ENCODE data around the gene SPP2. TPM values are rescaled to one million over a fixed set of nuclear protein-coding genes. Genes with fewer than 3 reads are reported as not detected.

SPP2 gene
- total and polyA plus RNA-seq, 2 of the 8 experiments (the other 6 are each of a cell fraction or from before 2014, with no cell fraction given) = not detected

- TF ChIP-seq HDAC2 (IDR thresholded peaks at IDR 0.05; ENCODE audit: borderline replicate concordance in 1 of 2, low read depth in 2 of 2, low read length in 2 of 2) (no peak), NRF1 (IDR thresholded peaks at IDR 0.05; ENCODE audit: low read depth, low read length) (no peak), EZH2 (IDR thresholded peaks at IDR 0.05; ENCODE audit: low read depth, low read length, severe bottlenecking) (no peak), SRF (IDR thresholded peaks at IDR 0.05; ENCODE audit: low read depth, low read length) (no peak), PHF8 (conservative IDR thresholded peaks at IDR 0.05; ENCODE audit: low read depth, low read length) (no peak), KDM1A (IDR thresholded peaks at IDR 0.05; ENCODE audit: borderline replicate concordance, low read length) (no peak)
- TF ChIP-seq, protein P1, sequence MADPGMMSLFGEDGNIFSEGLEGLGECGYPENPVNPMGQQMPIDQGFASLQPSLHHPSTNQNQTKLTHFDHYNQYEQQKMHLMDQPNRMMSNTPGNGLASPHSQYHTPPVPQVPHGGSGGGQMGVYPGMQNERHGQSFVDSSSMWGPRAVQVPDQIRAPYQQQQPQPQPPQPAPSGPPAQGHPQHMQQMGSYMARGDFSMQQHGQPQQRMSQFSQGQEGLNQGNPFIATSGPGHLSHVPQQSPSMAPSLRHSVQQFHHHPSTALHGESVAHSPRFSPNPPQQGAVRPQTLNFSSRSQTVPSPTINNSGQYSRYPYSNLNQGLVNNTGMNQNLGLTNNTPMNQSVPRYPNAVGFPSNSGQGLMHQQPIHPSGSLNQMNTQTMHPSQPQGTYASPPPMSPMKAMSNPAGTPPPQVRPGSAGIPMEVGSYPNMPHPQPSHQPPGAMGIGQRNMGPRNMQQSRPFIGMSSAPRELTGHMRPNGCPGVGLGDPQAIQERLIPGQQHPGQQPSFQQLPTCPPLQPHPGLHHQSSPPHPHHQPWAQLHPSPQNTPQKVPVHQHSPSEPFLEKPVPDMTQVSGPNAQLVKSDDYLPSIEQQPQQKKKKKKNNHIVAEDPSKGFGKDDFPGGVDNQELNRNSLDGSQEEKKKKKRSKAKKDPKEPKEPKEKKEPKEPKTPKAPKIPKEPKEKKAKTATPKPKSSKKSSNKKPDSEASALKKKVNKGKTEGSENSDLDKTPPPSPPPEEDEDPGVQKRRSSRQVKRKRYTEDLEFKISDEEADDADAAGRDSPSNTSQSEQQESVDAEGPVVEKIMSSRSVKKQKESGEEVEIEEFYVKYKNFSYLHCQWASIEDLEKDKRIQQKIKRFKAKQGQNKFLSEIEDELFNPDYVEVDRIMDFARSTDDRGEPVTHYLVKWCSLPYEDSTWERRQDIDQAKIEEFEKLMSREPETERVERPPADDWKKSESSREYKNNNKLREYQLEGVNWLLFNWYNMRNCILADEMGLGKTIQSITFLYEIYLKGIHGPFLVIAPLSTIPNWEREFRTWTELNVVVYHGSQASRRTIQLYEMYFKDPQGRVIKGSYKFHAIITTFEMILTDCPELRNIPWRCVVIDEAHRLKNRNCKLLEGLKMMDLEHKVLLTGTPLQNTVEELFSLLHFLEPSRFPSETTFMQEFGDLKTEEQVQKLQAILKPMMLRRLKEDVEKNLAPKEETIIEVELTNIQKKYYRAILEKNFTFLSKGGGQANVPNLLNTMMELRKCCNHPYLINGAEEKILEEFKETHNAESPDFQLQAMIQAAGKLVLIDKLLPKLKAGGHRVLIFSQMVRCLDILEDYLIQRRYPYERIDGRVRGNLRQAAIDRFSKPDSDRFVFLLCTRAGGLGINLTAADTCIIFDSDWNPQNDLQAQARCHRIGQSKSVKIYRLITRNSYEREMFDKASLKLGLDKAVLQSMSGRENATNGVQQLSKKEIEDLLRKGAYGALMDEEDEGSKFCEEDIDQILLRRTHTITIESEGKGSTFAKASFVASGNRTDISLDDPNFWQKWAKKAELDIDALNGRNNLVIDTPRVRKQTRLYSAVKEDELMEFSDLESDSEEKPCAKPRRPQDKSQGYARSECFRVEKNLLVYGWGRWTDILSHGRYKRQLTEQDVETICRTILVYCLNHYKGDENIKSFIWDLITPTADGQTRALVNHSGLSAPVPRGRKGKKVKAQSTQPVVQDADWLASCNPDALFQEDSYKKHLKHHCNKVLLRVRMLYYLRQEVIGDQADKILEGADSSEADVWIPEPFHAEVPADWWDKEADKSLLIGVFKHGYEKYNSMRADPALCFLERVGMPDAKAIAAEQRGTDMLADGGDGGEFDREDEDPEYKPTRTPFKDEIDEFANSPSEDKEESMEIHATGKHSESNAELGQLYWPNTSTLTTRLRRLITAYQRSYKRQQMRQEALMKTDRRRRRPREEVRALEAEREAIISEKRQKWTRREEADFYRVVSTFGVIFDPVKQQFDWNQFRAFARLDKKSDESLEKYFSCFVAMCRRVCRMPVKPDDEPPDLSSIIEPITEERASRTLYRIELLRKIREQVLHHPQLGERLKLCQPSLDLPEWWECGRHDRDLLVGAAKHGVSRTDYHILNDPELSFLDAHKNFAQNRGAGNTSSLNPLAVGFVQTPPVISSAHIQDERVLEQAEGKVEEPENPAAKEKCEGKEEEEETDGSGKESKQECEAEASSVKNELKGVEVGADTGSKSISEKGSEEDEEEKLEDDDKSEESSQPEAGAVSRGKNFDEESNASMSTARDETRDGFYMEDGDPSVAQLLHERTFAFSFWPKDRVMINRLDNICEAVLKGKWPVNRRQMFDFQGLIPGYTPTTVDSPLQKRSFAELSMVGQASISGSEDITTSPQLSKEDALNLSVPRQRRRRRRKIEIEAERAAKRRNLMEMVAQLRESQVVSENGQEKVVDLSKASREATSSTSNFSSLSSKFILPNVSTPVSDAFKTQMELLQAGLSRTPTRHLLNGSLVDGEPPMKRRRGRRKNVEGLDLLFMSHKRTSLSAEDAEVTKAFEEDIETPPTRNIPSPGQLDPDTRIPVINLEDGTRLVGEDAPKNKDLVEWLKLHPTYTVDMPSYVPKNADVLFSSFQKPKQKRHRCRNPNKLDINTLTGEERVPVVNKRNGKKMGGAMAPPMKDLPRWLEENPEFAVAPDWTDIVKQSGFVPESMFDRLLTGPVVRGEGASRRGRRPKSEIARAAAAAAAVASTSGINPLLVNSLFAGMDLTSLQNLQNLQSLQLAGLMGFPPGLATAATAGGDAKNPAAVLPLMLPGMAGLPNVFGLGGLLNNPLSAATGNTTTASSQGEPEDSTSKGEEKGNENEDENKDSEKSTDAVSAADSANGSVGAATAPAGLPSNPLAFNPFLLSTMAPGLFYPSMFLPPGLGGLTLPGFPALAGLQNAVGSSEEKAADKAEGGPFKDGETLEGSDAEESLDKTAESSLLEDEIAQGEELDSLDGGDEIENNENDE (IDR thresholded peaks at IDR 0.05; ENCODE audit: insufficient replicate concordance, low read length) = no peak
Observed at GRCh38 chr2:234071664-234072063, 21.2 kb downstream of the SPP2 start (continued).

Measured in H1 (cell line).